ENCODE measurements around the gene ABTB1.

GRCh38 chr3:127714866-127715265 lies 42.1 kb downstream of the ABTB1 start:
- TF ChIP-seq CTCF (IDR thresholded peaks at IDR 0.05; ENCODE audit: low read depth, low read length) = no peak
- no peak for TF ChIP-seq EZH2phosphoT487 (IDR thresholded peaks at IDR 0.05; ENCODE audit: low read depth)

All from OCI-LY3 (cell line).